ENCODE measurements around the gene CEP41.

DNA sequence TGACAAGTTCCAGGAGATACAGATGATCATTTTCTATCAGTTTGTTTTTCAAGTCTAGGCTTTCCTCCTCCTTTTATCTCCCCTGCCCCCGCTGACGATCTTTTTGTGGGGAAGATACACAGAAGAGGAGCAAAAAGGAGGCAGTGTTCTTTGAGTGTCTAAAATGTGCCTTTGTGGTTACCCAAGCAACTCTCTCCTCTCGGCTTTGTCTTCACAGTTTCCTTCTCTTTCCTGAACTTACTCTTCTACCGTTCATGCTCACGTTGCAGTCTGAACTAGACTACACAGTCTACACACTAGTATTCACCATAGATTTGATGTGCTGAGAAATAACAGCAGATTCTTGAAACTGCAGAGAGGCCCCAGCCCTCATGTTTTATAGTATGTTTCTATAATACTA lies 23.6 kb downstream of the CEP41 start:
- no peak for TF ChIP-seq POLR2A (IDR thresholded peaks at IDR 0.05)
- TF ChIP-seq CTCF (IDR thresholded peaks at IDR 0.05): no peak
- TF ChIP-seq POLR2AphosphoS5 (IDR thresholded peaks at IDR 0.05): no peak
